ENCODE data around the gene MEG3. TPM values are rescaled to one million over a fixed set of nuclear protein-coding genes. Genes with fewer than 3 reads are reported as not detected.
A peak's percentile ranks its signal among the peaks of the same experiment; 100 is the strongest.

The MEG3 gene
- total and polyA plus RNA-seq, 2 of the 4 experiments (the other 2 are of a cell fraction): 31.5 to 556 TPM

DNA sequence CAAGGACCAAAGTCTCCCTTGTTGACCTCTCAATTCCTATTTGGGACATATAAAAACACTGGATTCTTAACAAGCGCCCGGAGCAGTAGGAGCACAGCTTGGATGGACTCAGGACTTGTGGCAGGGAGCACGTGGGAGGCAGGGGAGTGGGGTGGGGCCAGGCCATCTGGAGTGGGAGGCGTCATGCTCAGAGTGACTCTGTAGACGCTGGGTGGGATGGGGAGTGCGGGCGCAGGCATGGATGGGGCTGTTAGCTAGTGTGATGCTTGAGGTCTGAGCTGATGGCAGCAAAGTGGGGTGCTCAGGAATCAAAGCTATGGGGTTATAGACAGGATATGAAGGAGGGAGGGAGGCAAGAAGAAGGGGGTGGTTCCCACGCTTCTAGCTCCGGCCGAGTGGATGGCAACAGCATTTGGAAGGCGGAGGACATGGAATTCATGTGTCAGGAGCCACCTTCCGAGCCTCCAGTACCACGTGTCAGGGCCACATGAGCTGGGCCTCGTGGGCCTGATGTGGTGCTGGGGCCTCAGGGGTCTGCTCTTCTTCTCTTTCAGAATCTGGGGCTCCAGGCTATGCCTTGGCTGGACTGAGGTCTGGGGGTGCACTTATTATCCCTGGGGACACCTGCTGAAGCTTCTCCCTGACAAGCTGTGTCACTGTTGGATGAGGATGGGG, 26.2 kb downstream of the MEG3 start:
- 0 out of 2 replicates have a peak, but pooled peaks have one; percentile 13 for ATAC-seq (ENCODE audit: low read depth)
- 86% methylated on average over 11 of the region's 14 CpGs; no CpG with 5 or more reads in 1 of the 2 experiments for WGBS, 2 experiments (ENCODE audit: extremely low coverage in 2 of 2, insufficient read length in 1 of 2)
- Histone ChIP-seq H2AK9ac (replicated peaks; ENCODE audit: low read depth, low read length, poor library complexity) (no peak overlapping the region), H3K27me3 (ENCODE audit: control insufficient read depth, insufficient read depth, low read length) (no peaks in the 10 kb centered on the region), H4K91ac (ENCODE audit: insufficient read depth, low read depth, low read length) (no peak overlapping the region), H3K36me3 (ENCODE audit: control insufficient read depth, insufficient read depth, low read length) (peaks cover 60% of the 10 kb centered on the region), H3K14ac (replicated peaks; ENCODE audit: low read depth, low read length) (no peak overlapping the region), H3K18ac (ENCODE audit: low read depth, low read length) (no peak overlapping the region), H4K8ac (ENCODE audit: low read depth in 2 of 2, low read length in 2 of 2) (no peak overlapping the region), H3K4me3 (ENCODE audit: insufficient read depth, low read depth, low read length) (no peak overlapping the region), H2AK5ac (ENCODE audit: low read depth, low read length) (no peak overlapping the region), H3K23ac (ENCODE audit: low read depth, low read length) (no peak overlapping the region), H2BK20ac (ENCODE audit: low read depth, low read length) (no peak overlapping the region), H3K27ac (ENCODE audit: insufficient read depth, low read length) (no peak overlapping the region), H4K5ac (ENCODE audit: low read depth, low read length) (no peak overlapping the region), H4K20me1 (ENCODE audit: insufficient read depth, low read length) (peaks cover 99% of the 10 kb centered on the region), H3K9me3 (ENCODE audit: control insufficient read depth, insufficient read depth, low read length) (no peaks in the 10 kb centered on the region), H3K56ac (ENCODE audit: extremely low read depth, insufficient read depth, low read length) (no peak overlapping the region), H2BK5ac (ENCODE audit: low read depth, low read length, poor library complexity, severe bottlenecking) (no peak overlapping the region), H3K4ac (ENCODE audit: low read depth, low read length) (no peak overlapping the region), H3K4me1 (ENCODE audit: control insufficient read depth, insufficient read depth, low read length) (no peaks in the 10 kb centered on the region; the same call in 1 of the 2 replicates), H2AFZ (replicated peaks; ENCODE audit: low read length, poor library complexity) (no peak overlapping the region), H2BK120ac (ENCODE audit: low read depth, low read length) (no peak overlapping the region), H3K79me1 (ENCODE audit: low read depth in 1 of 2, low read length in 2 of 2) (peaks cover 0 to 43% of the 10 kb centered on the region in 2 experiments; a peak in 2 of 4 replicates), H2BK15ac (ENCODE audit: low read depth, low read length) (no peak overlapping the region), H3K9me1 (ENCODE audit: insufficient read depth, low read length) (peaks cover 25% of the 10 kb centered on the region; the same call in 1 of the 2 replicates), H3K4me2 (ENCODE audit: low read depth, low read length) (no peak overlapping the region), H3K9ac (ENCODE audit: low read depth, low read length) (no peak overlapping the region)
- intact Hi-C loops (cut with micrococcal nuclease): no loop called here
- no peak for DNase-seq
- no TSS peak for BruUV-seq (replicated peaks)
- ChIA-PET POLR2A (ENCODE audit: unreplicated experiment) (no interaction called here), CTCF (no interaction called here)
- dilution Hi-C loops (cut with HindIII; ENCODE audit: low sequenced_read_pairs, unreplicated experiment): no loop called here
- in situ Hi-C loops (cut with MboI; ENCODE audit: low sequenced_read_pairs): no loop called here
- TF ChIP-seq, protein P1, sequence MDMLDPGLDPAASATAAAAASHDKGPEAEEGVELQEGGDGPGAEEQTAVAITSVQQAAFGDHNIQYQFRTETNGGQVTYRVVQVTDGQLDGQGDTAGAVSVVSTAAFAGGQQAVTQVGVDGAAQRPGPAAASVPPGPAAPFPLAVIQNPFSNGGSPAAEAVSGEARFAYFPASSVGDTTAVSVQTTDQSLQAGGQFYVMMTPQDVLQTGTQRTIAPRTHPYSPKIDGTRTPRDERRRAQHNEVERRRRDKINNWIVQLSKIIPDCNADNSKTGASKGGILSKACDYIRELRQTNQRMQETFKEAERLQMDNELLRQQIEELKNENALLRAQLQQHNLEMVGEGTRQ (IDR thresholded peaks at IDR 0.05; ENCODE audit: low read depth, low read length): no peak
- TF ChIP-seq MAZ (IDR thresholded peaks at IDR 0.05; ENCODE audit: borderline replicate concordance, low read depth, low read length): no peak
- TF ChIP-seq, protein P2, sequence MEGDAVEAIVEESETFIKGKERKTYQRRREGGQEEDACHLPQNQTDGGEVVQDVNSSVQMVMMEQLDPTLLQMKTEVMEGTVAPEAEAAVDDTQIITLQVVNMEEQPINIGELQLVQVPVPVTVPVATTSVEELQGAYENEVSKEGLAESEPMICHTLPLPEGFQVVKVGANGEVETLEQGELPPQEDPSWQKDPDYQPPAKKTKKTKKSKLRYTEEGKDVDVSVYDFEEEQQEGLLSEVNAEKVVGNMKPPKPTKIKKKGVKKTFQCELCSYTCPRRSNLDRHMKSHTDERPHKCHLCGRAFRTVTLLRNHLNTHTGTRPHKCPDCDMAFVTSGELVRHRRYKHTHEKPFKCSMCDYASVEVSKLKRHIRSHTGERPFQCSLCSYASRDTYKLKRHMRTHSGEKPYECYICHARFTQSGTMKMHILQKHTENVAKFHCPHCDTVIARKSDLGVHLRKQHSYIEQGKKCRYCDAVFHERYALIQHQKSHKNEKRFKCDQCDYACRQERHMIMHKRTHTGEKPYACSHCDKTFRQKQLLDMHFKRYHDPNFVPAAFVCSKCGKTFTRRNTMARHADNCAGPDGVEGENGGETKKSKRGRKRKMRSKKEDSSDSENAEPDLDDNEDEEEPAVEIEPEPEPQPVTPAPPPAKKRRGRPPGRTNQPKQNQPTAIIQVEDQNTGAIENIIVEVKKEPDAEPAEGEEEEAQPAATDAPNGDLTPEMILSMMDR (conservative IDR thresholded peaks at IDR 0.05; ENCODE audit: low read depth, low read length): no peak
- no peak for TF ChIP-seq CHD1 (IDR thresholded peaks at IDR 0.05; ENCODE audit: low read depth, low read length)
- TF ChIP-seq CEBPB (IDR thresholded peaks at IDR 0.05; ENCODE audit: low read depth, low read length): no peak
- TF ChIP-seq NFE2L2 (IDR thresholded peaks at IDR 0.05; ENCODE audit: low read depth, low read length): no peak
- no peak for TF ChIP-seq RCOR1 (IDR thresholded peaks at IDR 0.05; ENCODE audit: insufficient replicate concordance, low read length)
- TF ChIP-seq MXI1 (IDR thresholded peaks at IDR 0.05; ENCODE audit: borderline replicate concordance, low read depth, low read length): no peak
- TF ChIP-seq FOS (IDR thresholded peaks at IDR 0.05; ENCODE audit: low read depth, low read length): no peak
- TF ChIP-seq RFX5 (IDR thresholded peaks at IDR 0.05; ENCODE audit: low read depth, low read length): no peak
- TF ChIP-seq POLR2A (IDR thresholded peaks at IDR 0.05; ENCODE audit: low read depth, low read length): no peak
- no peak for TF ChIP-seq RAD21 (IDR thresholded peaks at IDR 0.05; ENCODE audit: low read length)
- no peak for TF ChIP-seq SMC3 (IDR thresholded peaks at IDR 0.05; ENCODE audit: low read depth, low read length)
- TF ChIP-seq BHLHE40 (IDR thresholded peaks at IDR 0.05; ENCODE audit: low read depth, low read length): no peak
- TF ChIP-seq, protein P3, sequence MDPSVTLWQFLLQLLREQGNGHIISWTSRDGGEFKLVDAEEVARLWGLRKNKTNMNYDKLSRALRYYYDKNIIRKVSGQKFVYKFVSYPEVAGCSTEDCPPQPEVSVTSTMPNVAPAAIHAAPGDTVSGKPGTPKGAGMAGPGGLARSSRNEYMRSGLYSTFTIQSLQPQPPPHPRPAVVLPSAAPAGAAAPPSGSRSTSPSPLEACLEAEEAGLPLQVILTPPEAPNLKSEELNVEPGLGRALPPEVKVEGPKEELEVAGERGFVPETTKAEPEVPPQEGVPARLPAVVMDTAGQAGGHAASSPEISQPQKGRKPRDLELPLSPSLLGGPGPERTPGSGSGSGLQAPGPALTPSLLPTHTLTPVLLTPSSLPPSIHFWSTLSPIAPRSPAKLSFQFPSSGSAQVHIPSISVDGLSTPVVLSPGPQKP (IDR thresholded peaks at IDR 0.05; ENCODE audit: borderline replicate concordance, low read depth, low read length): no peak
- no peak for TF ChIP-seq MAFK (IDR thresholded peaks at IDR 0.05; ENCODE audit: low read depth, low read length)
